ENCODE measurements around the gene ZNF609.

GRCh38 chr15:64460724-64461720 is 644 bp downstream of the ZNF609 start:
- TF ChIP-seq ZNF274 (IDR thresholded peaks at IDR 0.05; ENCODE audit: low read depth, low read length) (no peak), SUZ12 (IDR thresholded peaks at IDR 0.05; ENCODE audit: extremely low read depth, insufficient read depth, insufficient read length) (no peak)
